Loucy (cell line): ENCODE data around the gene GLG1.
"Not testable (repeated sequence)": the region's sequence is repeated elsewhere in the genome, so short reads cannot be mapped to it uniquely, and the experiment has no call there.

ENCODE experiments used
- H2AFZ ChIP-seq: fragments of 200-600 bp; sonication (generic); 2 replicates; pipeline ENCODE4 v1.6.0; 2016; ENCODE audit warnings: antibody characterized with exemption, mild to moderate bottlenecking, low read length, moderate library complexity
- H3F3A ChIP-seq: fragments of 200-600 bp; 2 replicates; pipeline ENCODE4 v1.6.0; 2016; ENCODE audit warnings: antibody characterized with exemption, low read depth, mild to moderate bottlenecking
- H3K27me3 ChIP-seq: fragments of 200-600 bp; sonication (generic); 2 replicates; pipeline ENCODE4 v1.6.1; 2014; ENCODE audit warnings: low read length, mild to moderate bottlenecking; ENCODE audit not compliant: insufficient read depth, poor library complexity, severe bottlenecking
- H3K36me3 ChIP-seq: fragments of 200-600 bp; sonication (generic); 2 replicates; pipeline ENCODE4 v1.6.1; 2016; ENCODE audit warnings: low read length; ENCODE audit not compliant: insufficient read depth
- H3K4me1 ChIP-seq: fragments of 200-600 bp; sonication (generic); 2 replicates; pipeline ENCODE4 v1.5.1; 2014; ENCODE audit warnings: low read length, mild to moderate bottlenecking; ENCODE audit not compliant: insufficient read depth, poor library complexity, severe bottlenecking
- H3K4me2 ChIP-seq: fragments of 200-600 bp; sonication (generic); 2 replicates; pipeline ENCODE4 v1.6.0; 2014; ENCODE audit warnings: antibody characterized with exemption, low read length, low read depth, mild to moderate bottlenecking; ENCODE audit not compliant: poor library complexity, severe bottlenecking
- H3K4me3 ChIP-seq: fragments of 200-600 bp; sonication (generic); 2 replicates; pipeline ENCODE4 v1.5.1; 2014; ENCODE audit warnings: low read length, mild to moderate bottlenecking, mixed read lengths; ENCODE audit not compliant: poor library complexity, severe bottlenecking
- H3K79me2 ChIP-seq: fragments of 200-600 bp; sonication (generic); 2 replicates; pipeline ENCODE4 v1.6.1; 2014; ENCODE audit warnings: low read length; ENCODE audit not compliant: insufficient read depth
- H3K9ac ChIP-seq: fragments of 200-600 bp; sonication (generic); 2 replicates; pipeline ENCODE4 v1.6.0; 2014; ENCODE audit warnings: mild to moderate bottlenecking, low read depth, low read length, moderate library complexity; ENCODE audit not compliant: poor library complexity, severe bottlenecking
- H3K9me2 ChIP-seq: fragments of 200-600 bp; sonication (generic); replicated peaks from 2 replicates; pipeline ENCODE4 v1.6.1; 2016; ENCODE audit warnings: low read depth, low read length, mixed read lengths
- H3K9me3 ChIP-seq: fragments of 200-600 bp; sonication (generic); 2 replicates; pipeline ENCODE4 v1.6.1; 2014; ENCODE audit warnings: mild to moderate bottlenecking, antibody characterized with exemption, low read length, low read depth; ENCODE audit not compliant: insufficient read depth
- H4K20me1 ChIP-seq: fragments of 200-600 bp; sonication (generic); 2 replicates; pipeline ENCODE4 v1.6.0; 2014; ENCODE audit warnings: antibody characterized with exemption, low read length, mild to moderate bottlenecking; ENCODE audit not compliant: insufficient read depth, poor library complexity, severe bottlenecking
- EZH2phosphoT487 ChIP-seq: fragments of 200-600 bp; IDR thresholded peaks from 2 replicates; pipeline ENCODE4 v1.6.1; 2018; ENCODE audit warnings: antibody characterized with exemption, mild to moderate bottlenecking, moderate library complexity, borderline replicate concordance
- TF ChIP-seq, protein P1 (sequence below): fragments of 200-600 bp; sonication (generic); conservative IDR thresholded peaks from 2 replicates; pipeline ENCODE4 v1.5.1; 2014; ENCODE audit warnings: mild to moderate bottlenecking, antibody characterized with exemption, low read length

GLG1 gene

DNA sequence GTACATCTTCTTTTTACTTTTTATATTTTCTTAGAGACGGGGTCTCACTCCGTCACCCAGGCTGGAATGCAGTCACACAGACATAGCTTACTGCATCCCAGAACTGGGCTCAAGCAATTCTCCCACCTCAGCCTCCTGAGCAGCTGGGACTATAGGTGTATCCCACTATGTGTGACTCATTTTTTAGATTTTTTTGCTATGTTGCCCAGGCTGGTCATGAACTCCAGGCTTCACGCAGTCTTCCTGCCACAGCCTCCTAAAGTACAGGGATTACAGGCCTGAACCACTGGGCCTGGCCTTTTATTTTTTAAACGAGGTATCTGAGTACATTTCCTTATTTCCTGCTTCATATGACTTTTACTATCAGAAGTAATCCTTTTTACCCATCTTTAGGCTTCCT is 48.0 kb downstream of the GLG1 start:
- Histone ChIP-seq H3K79me2 (peaks cover 53% of the 10 kb centered on the region), H3K27me3 (no peaks in the 10 kb centered on the region), H3K9ac (no peak overlapping the region), H3K4me3 (no peak overlapping the region), H3K4me1 (peaks cover 11% of the 10 kb centered on the region), H2AFZ (no peak overlapping the region), H3K36me3 (no peaks in the 10 kb centered on the region), H3F3A (no peaks in the 10 kb centered on the region; the same call in 1 of the 2 replicates), H3K9me3 (no peaks in the 10 kb centered on the region), H3K4me2 (no peak overlapping the region), H3K9me2 (no peaks in the 10 kb centered on the region), H4K20me1 (peaks cover 25% of the 10 kb centered on the region)
- TF ChIP-seq, protein P1, sequence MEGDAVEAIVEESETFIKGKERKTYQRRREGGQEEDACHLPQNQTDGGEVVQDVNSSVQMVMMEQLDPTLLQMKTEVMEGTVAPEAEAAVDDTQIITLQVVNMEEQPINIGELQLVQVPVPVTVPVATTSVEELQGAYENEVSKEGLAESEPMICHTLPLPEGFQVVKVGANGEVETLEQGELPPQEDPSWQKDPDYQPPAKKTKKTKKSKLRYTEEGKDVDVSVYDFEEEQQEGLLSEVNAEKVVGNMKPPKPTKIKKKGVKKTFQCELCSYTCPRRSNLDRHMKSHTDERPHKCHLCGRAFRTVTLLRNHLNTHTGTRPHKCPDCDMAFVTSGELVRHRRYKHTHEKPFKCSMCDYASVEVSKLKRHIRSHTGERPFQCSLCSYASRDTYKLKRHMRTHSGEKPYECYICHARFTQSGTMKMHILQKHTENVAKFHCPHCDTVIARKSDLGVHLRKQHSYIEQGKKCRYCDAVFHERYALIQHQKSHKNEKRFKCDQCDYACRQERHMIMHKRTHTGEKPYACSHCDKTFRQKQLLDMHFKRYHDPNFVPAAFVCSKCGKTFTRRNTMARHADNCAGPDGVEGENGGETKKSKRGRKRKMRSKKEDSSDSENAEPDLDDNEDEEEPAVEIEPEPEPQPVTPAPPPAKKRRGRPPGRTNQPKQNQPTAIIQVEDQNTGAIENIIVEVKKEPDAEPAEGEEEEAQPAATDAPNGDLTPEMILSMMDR = no peak
- TF ChIP-seq EZH2phosphoT487 = no peak

DNA sequence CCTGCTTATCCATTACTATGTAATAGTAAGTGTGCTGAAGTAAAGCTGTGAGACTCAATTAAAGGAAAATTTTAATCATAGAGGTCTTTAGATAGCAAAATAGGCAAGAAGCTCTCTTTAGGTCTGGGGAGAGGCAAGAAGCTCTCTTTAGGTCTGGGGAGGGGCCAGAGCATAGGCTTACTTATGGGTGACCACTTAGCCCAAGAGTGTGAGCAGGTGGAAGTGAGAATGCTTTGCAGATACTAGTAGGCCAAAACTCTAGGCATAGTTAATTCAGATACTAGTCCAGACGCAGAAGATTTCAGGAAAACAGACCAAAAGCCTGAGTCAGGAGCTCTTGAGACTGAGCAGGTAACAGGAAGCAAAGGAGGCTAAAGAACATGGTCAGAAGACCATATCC is 49.6 kb downstream of the GLG1 start:
- Histone ChIP-seq H3K9ac (no peak overlapping the region), H3K36me3 (no peaks in the 10 kb centered on the region), H3K4me1 (peaks cover 11% of the 10 kb centered on the region), H3K27me3 (no peaks in the 10 kb centered on the region), H2AFZ (no peak overlapping the region), H3F3A (no peaks in the 10 kb centered on the region; the same call in 1 of the 2 replicates), H3K9me2 (no peaks in the 10 kb centered on the region), H3K79me2 (peaks cover 39% of the 10 kb centered on the region), H3K4me3 (no peak overlapping the region), H3K4me2 (no peak overlapping the region), H4K20me1 (peaks cover 25% of the 10 kb centered on the region), H3K9me3 (no peaks in the 10 kb centered on the region)
- no peak for TF ChIP-seq EZH2phosphoT487

DNA sequence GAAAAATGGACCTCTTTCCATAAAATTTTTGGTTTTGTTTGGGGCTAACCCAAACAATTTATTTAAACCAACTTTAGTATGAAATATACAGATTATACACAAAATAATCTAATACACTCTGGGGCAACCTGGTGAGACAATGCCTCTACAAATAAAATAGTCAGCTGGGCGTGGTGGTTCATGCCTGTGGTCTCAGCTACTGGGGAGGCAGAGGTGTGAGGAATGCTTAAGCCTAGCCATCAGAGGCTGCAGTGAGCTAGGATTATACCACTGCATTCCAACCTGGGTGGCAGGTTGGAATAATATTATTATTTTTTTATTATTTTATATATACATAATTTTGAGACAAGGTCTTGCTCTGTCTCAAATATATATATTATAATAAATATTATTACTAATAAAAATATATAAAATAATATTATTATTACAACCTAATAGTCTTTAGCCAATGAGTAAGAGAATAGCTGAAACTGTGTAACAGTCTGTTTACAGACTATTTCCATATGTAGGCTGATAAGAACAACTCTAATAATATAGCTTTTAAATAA is 50.5 kb downstream of the GLG1 start:
- no peaks in the 10 kb centered on the region for H3K36me3 ChIP-seq
- no peak overlapping the region for H3K4me3 ChIP-seq
- peaks cover 11% of the 10 kb centered on the region for H3K4me1 ChIP-seq
- H3K9ac ChIP-seq = no peak overlapping the region
- TF ChIP-seq, protein P1 = no peak
- TF ChIP-seq EZH2phosphoT487 = no peak
- H4K20me1 ChIP-seq = peaks cover 25% of the 10 kb centered on the region
- peaks cover 31% of the 10 kb centered on the region for H3K79me2 ChIP-seq
- H3K4me2 ChIP-seq = no peak overlapping the region
- no peak overlapping the region for H2AFZ ChIP-seq
- no peaks in the 10 kb centered on the region; the same call in 1 of the 2 replicates for H3F3A ChIP-seq
- no peaks in the 10 kb centered on the region for H3K9me3 ChIP-seq
- H3K9me2 ChIP-seq = no peaks in the 10 kb centered on the region
- no peaks in the 10 kb centered on the region for H3K27me3 ChIP-seq

DNA sequence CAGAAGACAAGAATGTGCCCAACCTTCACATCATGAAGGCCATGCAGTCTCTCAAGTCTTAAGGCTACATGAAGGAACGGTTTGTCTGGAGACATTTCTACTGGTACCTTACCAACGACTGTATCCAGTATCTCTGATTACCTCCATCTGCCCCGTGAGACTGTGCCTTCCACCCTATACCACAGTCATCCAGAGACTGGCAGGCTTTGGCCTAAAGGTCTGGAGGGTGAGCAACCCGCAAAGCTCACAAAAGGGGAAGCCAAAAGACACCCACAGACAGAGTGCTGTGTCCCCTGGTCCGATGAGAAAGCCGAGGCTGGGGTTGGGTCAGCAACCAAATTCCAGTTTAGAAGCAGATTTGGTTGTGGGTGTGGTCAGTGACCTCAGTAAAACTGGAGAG is 54.6 kb downstream of the GLG1 start:
- not testable (repeated sequence) for H3K79me2 ChIP-seq, H3F3A ChIP-seq, H2AFZ ChIP-seq, H4K20me1 ChIP-seq, H3K27me3 ChIP-seq, H3K9ac ChIP-seq, H3K9me3 ChIP-seq, H3K36me3 ChIP-seq, H3K4me2 ChIP-seq, H3K9me2 ChIP-seq, H3K4me1 ChIP-seq, H3K4me3 ChIP-seq

DNA sequence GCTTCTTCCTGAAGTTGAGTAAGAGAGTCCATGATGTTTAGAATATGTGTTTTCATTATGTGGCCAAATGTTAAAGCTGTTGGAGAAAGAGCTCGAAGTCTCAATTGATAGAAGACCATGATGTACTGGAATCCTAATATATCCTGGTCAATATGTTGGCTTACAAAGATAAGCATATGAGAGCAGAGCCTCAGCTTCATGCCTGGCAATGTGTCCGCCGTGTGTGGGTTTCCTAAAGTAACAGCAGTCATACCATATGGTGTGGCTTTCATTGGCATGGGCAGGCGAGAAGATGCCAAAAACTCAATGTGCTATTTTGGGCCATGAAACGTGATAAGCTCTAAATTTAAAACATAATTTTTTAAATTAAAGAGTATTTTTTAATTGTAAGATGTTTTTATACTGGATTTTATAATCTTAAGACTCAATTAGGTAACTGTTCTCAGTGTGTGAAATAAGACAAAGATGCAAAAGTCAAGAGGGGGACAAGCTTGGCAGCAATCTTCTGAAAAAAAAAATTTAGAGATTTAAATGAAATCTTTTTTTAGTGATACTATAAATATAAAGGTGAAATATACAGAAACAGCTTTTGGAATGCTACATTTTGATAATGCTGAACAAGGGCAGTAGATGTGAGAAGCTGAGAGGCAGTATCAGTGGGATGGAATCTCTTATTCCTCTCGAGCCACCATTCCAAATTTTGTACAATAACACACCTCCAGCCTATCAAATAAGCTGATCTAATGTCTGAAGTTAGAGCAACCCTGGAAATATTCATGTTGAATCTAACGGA is 56.5 kb downstream of the GLG1 start:
- H3K4me2 ChIP-seq, H2AFZ ChIP-seq, H3K4me3 ChIP-seq, H3K27me3 ChIP-seq, H3K36me3 ChIP-seq, H3K9me2 ChIP-seq, H3K9ac ChIP-seq, H4K20me1 ChIP-seq, H3F3A ChIP-seq, H3K9me3 ChIP-seq, H3K4me1 ChIP-seq, H3K79me2 ChIP-seq: not testable (repeated sequence)

DNA sequence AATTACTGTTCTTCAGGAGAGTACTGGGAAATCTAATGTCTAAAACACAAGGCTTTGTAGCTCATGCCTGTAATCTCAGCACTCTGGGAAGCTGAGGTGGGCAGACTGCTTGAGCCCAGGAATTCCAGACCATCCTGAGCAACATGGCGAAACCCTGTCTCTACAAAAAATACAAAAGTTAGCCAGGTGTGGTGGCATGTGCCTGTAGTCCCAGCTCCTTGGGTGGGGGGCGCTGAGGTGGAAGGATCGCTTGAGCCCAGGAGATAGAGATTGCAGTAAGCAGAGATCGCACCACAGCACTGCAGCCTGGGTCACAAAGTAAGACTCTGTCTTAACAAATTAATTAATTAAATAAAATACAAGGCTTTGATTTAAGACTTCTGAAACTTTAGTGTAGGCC is 60.8 kb downstream of the GLG1 start:
- not testable (repeated sequence) for H3F3A ChIP-seq, H3K79me2 ChIP-seq, H4K20me1 ChIP-seq, H3K9me3 ChIP-seq, H3K9me2 ChIP-seq, H2AFZ ChIP-seq, H3K4me3 ChIP-seq, H3K9ac ChIP-seq, H3K27me3 ChIP-seq, H3K36me3 ChIP-seq, H3K4me1 ChIP-seq, H3K4me2 ChIP-seq
